HFFc6 (cell line): ENCODE measurements around the gene ZIC1. TPM values are rescaled to one million over a fixed set of nuclear protein-coding genes. Genes with fewer than 3 reads are reported as not detected.

ENCODE experiments used
- DNase-seq: peaks from one replicate; pipeline ENCODE4 v3.0.0-alpha.2; 2018
- H3K27ac Mint-ChIP-seq: 2 replicates; pipeline ENCODE4 v1.8.0; 2020; ENCODE audit warnings: mild to moderate bottlenecking, mixed read lengths
- H3K27me3 Mint-ChIP-seq: 2 replicates; pipeline ENCODE4 v1.8.0; 2021; ENCODE audit warnings: mild to moderate bottlenecking, moderate library complexity, mixed read lengths; ENCODE audit not compliant: insufficient read depth
- H3K36me3 Mint-ChIP-seq: 2 replicates; pipeline ENCODE4 v1.8.0; 2021; ENCODE audit warnings: low read depth, mixed read lengths
- H3K4me1 Mint-ChIP-seq: 2 replicates; pipeline ENCODE4 v1.8.0; 2020; ENCODE audit warnings: low read depth, mixed read lengths
- H3K4me3 Mint-ChIP-seq: 2 replicates; pipeline ENCODE4 v1.8.0; 2020; ENCODE audit warnings: mild to moderate bottlenecking, moderate library complexity, mixed read lengths
- H3K9me3 Mint-ChIP-seq: 2 replicates; pipeline ENCODE4 v1.8.0; 2020; ENCODE audit warnings: mild to moderate bottlenecking, mixed read lengths
- total RNA-seq, 6 experiments: library from RNA; stranded (reverse); fragmentation: NEBNext Ultra II Directional; extraction: Animal tissue kit (Norgen Biotek cat#: 25700); gene quantifications; 2 replicates in 1 of 6; 3 replicates in 5 of 6; pipeline ENCODE4 v1.2.3, GENCODE V29; 2021
- TF ChIP-seq, protein P1 (sequence below): fragments of 200-600 bp; sonication (generic); IDR thresholded peaks from 2 replicates; pipeline ENCODE4 v1.5.0; 2021; ENCODE audit warnings: antibody characterized with exemption, mild to moderate bottlenecking

Gene ZIC1
- total RNA-seq, 6 experiments from 2014 or later: 0.43 to 1.0 (median 0.57) TPM

GRCh38 chr3:147420353-147421183 is 11.4 kb downstream of the ZIC1 start:
- H3K4me1 Mint-ChIP-seq: peaks cover 21% of the 10 kb centered on the region; the same call in 1 of the 2 replicates
- no peak overlapping the region for H3K27ac Mint-ChIP-seq
- H3K9me3 Mint-ChIP-seq: peaks cover 8% of the 10 kb centered on the region; the same call in 1 of the 2 replicates
- H3K27me3 Mint-ChIP-seq: peaks cover 49% of the 10 kb centered on the region
- TF ChIP-seq, protein P1, sequence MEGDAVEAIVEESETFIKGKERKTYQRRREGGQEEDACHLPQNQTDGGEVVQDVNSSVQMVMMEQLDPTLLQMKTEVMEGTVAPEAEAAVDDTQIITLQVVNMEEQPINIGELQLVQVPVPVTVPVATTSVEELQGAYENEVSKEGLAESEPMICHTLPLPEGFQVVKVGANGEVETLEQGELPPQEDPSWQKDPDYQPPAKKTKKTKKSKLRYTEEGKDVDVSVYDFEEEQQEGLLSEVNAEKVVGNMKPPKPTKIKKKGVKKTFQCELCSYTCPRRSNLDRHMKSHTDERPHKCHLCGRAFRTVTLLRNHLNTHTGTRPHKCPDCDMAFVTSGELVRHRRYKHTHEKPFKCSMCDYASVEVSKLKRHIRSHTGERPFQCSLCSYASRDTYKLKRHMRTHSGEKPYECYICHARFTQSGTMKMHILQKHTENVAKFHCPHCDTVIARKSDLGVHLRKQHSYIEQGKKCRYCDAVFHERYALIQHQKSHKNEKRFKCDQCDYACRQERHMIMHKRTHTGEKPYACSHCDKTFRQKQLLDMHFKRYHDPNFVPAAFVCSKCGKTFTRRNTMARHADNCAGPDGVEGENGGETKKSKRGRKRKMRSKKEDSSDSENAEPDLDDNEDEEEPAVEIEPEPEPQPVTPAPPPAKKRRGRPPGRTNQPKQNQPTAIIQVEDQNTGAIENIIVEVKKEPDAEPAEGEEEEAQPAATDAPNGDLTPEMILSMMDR: no peak
- H3K36me3 Mint-ChIP-seq: no peaks in the 10 kb centered on the region; the same call in 1 of the 2 replicates
- no peak for DNase-seq
- H3K4me3 Mint-ChIP-seq: no peak overlapping the region

- peaks cover 8% of the 10 kb centered on the region; the same call in 1 of the 2 replicates for H3K9me3 Mint-ChIP-seq
- TF ChIP-seq, protein P1: no peak
- no peak overlapping the region for H3K27ac Mint-ChIP-seq
- peaks cover 49% of the 10 kb centered on the region for H3K27me3 Mint-ChIP-seq
- H3K4me1 Mint-ChIP-seq: peaks cover 21% of the 10 kb centered on the region; the same call in 1 of the 2 replicates
- no peak for DNase-seq
- no peak overlapping the region for H3K4me3 Mint-ChIP-seq
- H3K36me3 Mint-ChIP-seq: no peaks in the 10 kb centered on the region; the same call in 1 of the 2 replicates
Observed at GRCh38 chr3:147421184-147421912, 12.2 kb downstream of the ZIC1 start.

DNA sequence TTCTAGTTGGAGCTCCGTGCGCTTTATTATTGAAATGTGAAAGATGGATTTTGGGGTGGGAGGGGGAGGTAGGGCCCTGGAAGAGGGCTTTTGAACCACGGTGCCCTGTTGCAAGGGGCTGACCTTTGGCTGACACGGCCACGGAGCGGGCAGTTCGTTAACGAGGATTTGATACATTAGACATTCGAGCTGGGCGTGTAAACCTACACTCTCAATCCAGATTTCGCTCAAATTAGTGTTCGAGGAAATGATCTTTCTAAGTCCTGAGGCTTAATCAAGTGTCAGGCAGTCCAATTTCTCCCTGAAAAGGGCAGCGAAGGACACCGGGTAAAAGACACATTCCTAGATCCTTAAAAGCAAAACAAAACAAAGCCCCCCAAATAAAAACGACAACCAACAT is 13.0 kb downstream of the ZIC1 start:
- no peak overlapping the region for H3K27ac Mint-ChIP-seq
- peaks cover 21% of the 10 kb centered on the region; the same call in 1 of the 2 replicates for H3K4me1 Mint-ChIP-seq
- no peak for DNase-seq
- no peak overlapping the region; the same call in 1 of the 2 replicates for H3K4me3 Mint-ChIP-seq
- peaks cover 49% of the 10 kb centered on the region for H3K27me3 Mint-ChIP-seq
- H3K36me3 Mint-ChIP-seq: no peaks in the 10 kb centered on the region; the same call in 1 of the 2 replicates
- peaks cover 8% of the 10 kb centered on the region; the same call in 1 of the 2 replicates for H3K9me3 Mint-ChIP-seq
- TF ChIP-seq, protein P1: no peak

DNA sequence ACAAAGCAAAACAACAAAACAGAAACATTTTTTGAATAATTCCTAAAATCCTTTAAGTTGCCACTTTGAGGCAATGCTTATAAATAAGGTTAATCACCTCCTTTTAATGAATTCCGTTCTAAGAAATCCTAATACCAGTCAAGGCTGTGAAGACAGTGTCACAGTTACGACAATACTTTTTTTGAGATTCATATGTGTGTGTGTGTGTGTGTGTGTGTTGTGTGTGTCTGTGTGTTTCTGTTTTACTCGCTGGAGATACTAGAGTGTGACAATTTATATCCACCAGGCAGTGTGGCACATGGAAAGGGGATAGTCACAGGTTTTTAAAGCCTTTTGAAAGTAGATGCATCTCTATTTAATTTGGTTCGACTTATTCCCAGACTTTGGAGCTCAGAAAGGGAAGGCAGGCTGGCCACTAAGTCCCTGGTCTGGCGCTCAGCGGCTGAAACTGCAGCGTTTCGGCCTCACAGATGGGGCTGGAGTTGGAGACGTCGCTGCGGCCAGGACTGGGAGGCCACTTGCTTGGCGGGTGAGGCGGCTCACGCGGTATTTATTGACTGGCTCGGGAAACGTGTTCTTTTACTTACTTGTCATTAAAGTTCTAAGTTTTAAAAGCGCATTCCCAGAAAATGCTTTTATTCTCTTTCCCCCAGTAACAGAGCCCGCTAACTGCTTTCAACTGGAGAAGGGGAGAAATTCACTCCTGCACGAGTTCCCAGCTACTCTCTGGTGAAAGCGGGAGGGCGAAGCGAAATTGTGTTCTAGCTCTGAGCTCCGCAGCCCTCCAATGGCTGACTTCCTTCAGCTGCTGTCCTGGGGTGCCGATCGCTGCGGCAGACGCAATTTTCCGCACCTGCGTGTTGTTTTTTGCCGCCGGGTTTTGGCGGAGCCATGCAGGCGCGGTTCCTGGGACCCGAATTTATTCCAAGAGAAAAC is 13.7 kb downstream of the ZIC1 start:
- no peak for DNase-seq
- TF ChIP-seq, protein P1: no peak
- H3K36me3 Mint-ChIP-seq: no peaks in the 10 kb centered on the region; the same call in 1 of the 2 replicates
- peaks cover 21% of the 10 kb centered on the region; the same call in 1 of the 2 replicates for H3K4me1 Mint-ChIP-seq
- H3K9me3 Mint-ChIP-seq: peaks cover 8% of the 10 kb centered on the region; the same call in 1 of the 2 replicates
- H3K27ac Mint-ChIP-seq: no peak overlapping the region
- no peak overlapping the region; the same call in 1 of the 2 replicates for H3K4me3 Mint-ChIP-seq
- H3K27me3 Mint-ChIP-seq: peaks cover 51% of the 10 kb centered on the region

GRCh38 chr3:147423537-147423797 is 14.3 kb downstream of the ZIC1 start:
- Mint-ChIP-seq H3K9me3 (peaks cover 8% of the 10 kb centered on the region; the same call in 1 of the 2 replicates), H3K4me3 (no peak overlapping the region; the same call in 1 of the 2 replicates), H3K36me3 (no peaks in the 10 kb centered on the region; the same call in 1 of the 2 replicates), H3K4me1 (peaks cover 21% of the 10 kb centered on the region; the same call in 1 of the 2 replicates), H3K27me3 (peaks cover 51% of the 10 kb centered on the region), H3K27ac (no peak overlapping the region)
- TF ChIP-seq, protein P1: no peak
- DNase-seq: no peak
